Measurements from ENCODE around the gene CASP7. TPM values are rescaled to one million over a fixed set of nuclear protein-coding genes. Genes with fewer than 3 reads are reported as not detected.
A peak's percentile ranks its signal among the peaks of the same experiment; 100 is the strongest.

CASP7 gene
- total RNA-seq, 2 donors from 2014 or later, result 23.1 to 27.5 TPM

GRCh38 chr10:113681533-113682470 lies 2.1 kb downstream of the CASP7 start:
- no peaks in the 10 kb centered on the region for H3K27me3 ChIP-seq (replicated peaks; ENCODE audit: insufficient read depth)
- no peaks in the 10 kb centered on the region for H3K4me1 ChIP-seq (replicated peaks)
- no peaks in the 10 kb centered on the region for H3K9me3 ChIP-seq
- no peak for DNase-seq (ENCODE audit: low spot score)
- intact Hi-C loops (cut with DNase I), result no loop called here
- no peak overlapping the region for H3K4me3 ChIP-seq
- TF ChIP-seq POLR2A (IDR thresholded peaks at IDR 0.05), result no peak
- TF ChIP-seq POLR2AphosphoS5 (IDR thresholded peaks at IDR 0.05), result no peak
- no peak for TF ChIP-seq CTCF (IDR thresholded peaks at IDR 0.05)
- WGBS, result 84% methylated on average over 5 of the region's 5 CpGs
- peak overlapping the region in 1 of 2 donors; percentile 97 for H3K27ac ChIP-seq
- no peaks in the 10 kb centered on the region for H3K36me3 ChIP-seq

GRCh38 chr10:113683300-113683699 lies 3.6 kb downstream of the CASP7 start:
- no peaks in the 10 kb centered on the region for H3K4me1 ChIP-seq (replicated peaks)
- no peak overlapping the region for H3K27ac ChIP-seq
- intact Hi-C loops (cut with DNase I), result no loop called here
- no peak for DNase-seq (ENCODE audit: low spot score)
- 98% methylated on average over 2 of the region's 2 CpGs for WGBS
- H3K27me3 ChIP-seq (replicated peaks; ENCODE audit: insufficient read depth), result no peaks in the 10 kb centered on the region
- H3K4me3 ChIP-seq, result no peak overlapping the region
- H3K9me3 ChIP-seq, result no peaks in the 10 kb centered on the region
- H3K36me3 ChIP-seq, result no peaks in the 10 kb centered on the region
- TF ChIP-seq POLR2A (IDR thresholded peaks at IDR 0.05) (no peak), CTCF (IDR thresholded peaks at IDR 0.05) (no peak), POLR2AphosphoS5 (IDR thresholded peaks at IDR 0.05) (no peak)

- H3K27me3 ChIP-seq (replicated peaks; ENCODE audit: insufficient read depth), result no peaks in the 10 kb centered on the region
- H3K4me1 ChIP-seq (replicated peaks), result no peaks in the 10 kb centered on the region
- DNase-seq (ENCODE audit: low spot score), result no peak
- intact Hi-C loops (cut with DNase I), result no loop called here
- 97% methylated on average over 3 of the region's 3 CpGs for whole genome bisulfite sequencing
- H3K27ac ChIP-seq, result no peak overlapping the region
- TF ChIP-seq POLR2AphosphoS5 (IDR thresholded peaks at IDR 0.05) (no peak), POLR2A (IDR thresholded peaks at IDR 0.05) (no peak), CTCF (IDR thresholded peaks at IDR 0.05) (no peak)
- H3K36me3 ChIP-seq, result no peaks in the 10 kb centered on the region
- no peak overlapping the region for H3K4me3 ChIP-seq
- H3K9me3 ChIP-seq, result no peaks in the 10 kb centered on the region
Measured at GRCh38 chr10:113686028-113686427, 6.3 kb downstream of the CASP7 start.

GRCh38 chr10:113687037-113687436 lies 7.3 kb downstream of the CASP7 start:
- intact Hi-C loops (cut with DNase I), result no loop called here
- DNase-seq (ENCODE audit: low spot score), result no peak
- WGBS, result 88% methylated on average over 4 of the region's 4 CpGs
- no peak overlapping the region for H3K4me3 ChIP-seq
- H3K4me1 ChIP-seq (replicated peaks), result no peaks in the 10 kb centered on the region
- H3K9me3 ChIP-seq, result no peaks in the 10 kb centered on the region
- no peaks in the 10 kb centered on the region for H3K36me3 ChIP-seq
- no peaks in the 10 kb centered on the region for H3K27me3 ChIP-seq (replicated peaks; ENCODE audit: insufficient read depth)
- no peak overlapping the region for H3K27ac ChIP-seq
- TF ChIP-seq POLR2A (IDR thresholded peaks at IDR 0.05), result no peak
- no peak for TF ChIP-seq CTCF (IDR thresholded peaks at IDR 0.05)
- no peak for TF ChIP-seq POLR2AphosphoS5 (IDR thresholded peaks at IDR 0.05)

GRCh38 chr10:113689057-113689456 lies 9.3 kb downstream of the CASP7 start:
- no peak for TF ChIP-seq POLR2AphosphoS5 (IDR thresholded peaks at IDR 0.05)
- no peak for TF ChIP-seq CTCF (IDR thresholded peaks at IDR 0.05)
- TF ChIP-seq POLR2A (IDR thresholded peaks at IDR 0.05), result no peak
- no peak overlapping the region for H3K4me3 ChIP-seq
- no peaks in the 10 kb centered on the region for H3K27me3 ChIP-seq (replicated peaks; ENCODE audit: insufficient read depth)
- no peak overlapping the region for H3K27ac ChIP-seq
- H3K4me1 ChIP-seq (replicated peaks), result no peaks in the 10 kb centered on the region
- no peak for DNase-seq (ENCODE audit: low spot score)
- 97% methylated on average over 1 of the region's 1 CpG for WGBS
- intact Hi-C loops (cut with DNase I), result no loop called here
- no peaks in the 10 kb centered on the region for H3K9me3 ChIP-seq
- H3K36me3 ChIP-seq, result peaks cover 0 to 3% of the 10 kb centered on the region in 2 donors

Measured in prostate gland (tissue), 2 donors.